ENCODE data around the gene MCM9.

Gene MCM9

GRCh38 chr6:118935331-118935668 lies 341 bp upstream of the MCM9 start:
- Histone ChIP-seq H3K9me3 (ENCODE audit: control insufficient read depth in 2 of 2, low read length in 2 of 2) (no peaks in the 10 kb centered on the region), H3K4me1 (ENCODE audit: control insufficient read depth in 2 of 2, insufficient read depth in 2 of 2, low read length in 2 of 2) (peaks cover 5 to 10% of the 10 kb centered on the region in 2 donors), H3K36me3 (ENCODE audit: control insufficient read depth in 2 of 2, insufficient read depth in 2 of 2, low read length in 2 of 2) (peaks cover 7 to 9% of the 10 kb centered on the region in 2 donors), H3K27me3 (ENCODE audit: control insufficient read depth in 2 of 2, insufficient read depth in 2 of 2, low read length in 2 of 2) (no peaks in the 10 kb centered on the region), H3K9ac (ENCODE audit: low read depth in 1 of 2, low read length in 2 of 2) (peak overlapping the region; percentile 83 to 91), H3K4me3 (ENCODE audit: low read length in 2 of 2) (peak overlapping the region; percentile 89 to 93), H3K27ac (ENCODE audit: low read depth in 2 of 2, low read length in 2 of 2) (peak overlapping the region; percentile 94 to 95)

GRCh38 chr6:118933855-118934460 lies 1.0 kb downstream of the MCM9 start:
- H3K9me3 ChIP-seq (ENCODE audit: control insufficient read depth in 2 of 2, low read length in 2 of 2), result no peaks in the 10 kb centered on the region
- peak overlapping the region; percentile 5 to 63 for H3K9ac ChIP-seq (ENCODE audit: low read depth in 1 of 2, low read length in 2 of 2)
- H3K36me3 ChIP-seq (ENCODE audit: control insufficient read depth in 2 of 2, insufficient read depth in 2 of 2, low read length in 2 of 2), result peaks cover 9 to 12% of the 10 kb centered on the region in 2 donors
- no peaks in the 10 kb centered on the region for H3K27me3 ChIP-seq (ENCODE audit: control insufficient read depth in 2 of 2, insufficient read depth in 2 of 2, low read length in 2 of 2)
- peak overlapping the region; percentile 94 to 95 for H3K27ac ChIP-seq (ENCODE audit: low read depth in 2 of 2, low read length in 2 of 2)
- peaks cover 5 to 10% of the 10 kb centered on the region in 2 donors for H3K4me1 ChIP-seq (ENCODE audit: control insufficient read depth in 2 of 2, insufficient read depth in 2 of 2, low read length in 2 of 2)
- H3K4me3 ChIP-seq (ENCODE audit: low read length in 2 of 2), result peak overlapping the region; percentile 89 to 93

- H3K4me3 ChIP-seq (ENCODE audit: low read length in 2 of 2), result no peak overlapping the region
- H3K27me3 ChIP-seq (ENCODE audit: control insufficient read depth in 2 of 2, insufficient read depth in 2 of 2, low read length in 2 of 2), result no peaks in the 10 kb centered on the region
- H3K9ac ChIP-seq (ENCODE audit: low read depth in 1 of 2, low read length in 2 of 2), result no peak overlapping the region
- H3K4me1 ChIP-seq (ENCODE audit: control insufficient read depth in 2 of 2, insufficient read depth in 2 of 2, low read length in 2 of 2), result peaks cover 5 to 10% of the 10 kb centered on the region in 2 donors
- H3K36me3 ChIP-seq (ENCODE audit: control insufficient read depth in 2 of 2, insufficient read depth in 2 of 2, low read length in 2 of 2), result peaks cover 12 to 17% of the 10 kb centered on the region in 2 donors
- no peaks in the 10 kb centered on the region for H3K9me3 ChIP-seq (ENCODE audit: control insufficient read depth in 2 of 2, low read length in 2 of 2)
- H3K27ac ChIP-seq (ENCODE audit: low read depth in 2 of 2, low read length in 2 of 2), result no peak overlapping the region
Measured at GRCh38 chr6:118932421-118932820, 2.5 kb downstream of the MCM9 start.

- peaks cover 12 to 17% of the 10 kb centered on the region in 2 donors for H3K36me3 ChIP-seq (ENCODE audit: control insufficient read depth in 2 of 2, insufficient read depth in 2 of 2, low read length in 2 of 2)
- no peak overlapping the region for H3K4me3 ChIP-seq (ENCODE audit: low read length in 2 of 2)
- H3K27me3 ChIP-seq (ENCODE audit: control insufficient read depth in 2 of 2, insufficient read depth in 2 of 2, low read length in 2 of 2), result no peaks in the 10 kb centered on the region
- H3K9ac ChIP-seq (ENCODE audit: low read depth in 1 of 2, low read length in 2 of 2), result no peak overlapping the region
- no peaks in the 10 kb centered on the region for H3K9me3 ChIP-seq (ENCODE audit: control insufficient read depth in 2 of 2, low read length in 2 of 2)
- H3K4me1 ChIP-seq (ENCODE audit: control insufficient read depth in 2 of 2, insufficient read depth in 2 of 2, low read length in 2 of 2), result peaks cover 5 to 10% of the 10 kb centered on the region in 2 donors
- H3K27ac ChIP-seq (ENCODE audit: low read depth in 2 of 2, low read length in 2 of 2), result no peak overlapping the region
Measured at GRCh38 chr6:118931436-118931835, 3.5 kb downstream of the MCM9 start.

- Histone ChIP-seq H3K4me3 (ENCODE audit: low read length in 2 of 2) (no peak overlapping the region), H3K9me3 (ENCODE audit: control insufficient read depth in 2 of 2, low read length in 2 of 2) (no peaks in the 10 kb centered on the region), H3K4me1 (ENCODE audit: control insufficient read depth in 2 of 2, insufficient read depth in 2 of 2, low read length in 2 of 2) (peaks cover 5 to 10% of the 10 kb centered on the region in 2 donors), H3K9ac (ENCODE audit: low read depth in 1 of 2, low read length in 2 of 2) (no peak overlapping the region), H3K27ac (ENCODE audit: low read depth in 2 of 2, low read length in 2 of 2) (no peak overlapping the region), H3K27me3 (ENCODE audit: control insufficient read depth in 2 of 2, insufficient read depth in 2 of 2, low read length in 2 of 2) (no peaks in the 10 kb centered on the region), H3K36me3 (ENCODE audit: control insufficient read depth in 2 of 2, insufficient read depth in 2 of 2, low read length in 2 of 2) (peaks cover 12 to 17% of the 10 kb centered on the region in 2 donors)
Measured at GRCh38 chr6:118930680-118931079, 4.3 kb downstream of the MCM9 start.

GRCh38 chr6:118923035-118923434 lies 11.9 kb downstream of the MCM9 start:
- Histone ChIP-seq H3K4me3 (ENCODE audit: low read length in 2 of 2) (no peak overlapping the region), H3K9ac (ENCODE audit: low read depth in 1 of 2, low read length in 2 of 2) (no peak overlapping the region), H3K9me3 (ENCODE audit: control insufficient read depth in 2 of 2, low read length in 2 of 2) (no peaks in the 10 kb centered on the region), H3K4me1 (ENCODE audit: control insufficient read depth in 2 of 2, insufficient read depth in 2 of 2, low read length in 2 of 2) (no peaks in the 10 kb centered on the region), H3K36me3 (ENCODE audit: control insufficient read depth in 2 of 2, insufficient read depth in 2 of 2, low read length in 2 of 2) (peaks cover 37 to 48% of the 10 kb centered on the region in 2 donors), H3K27ac (ENCODE audit: low read depth in 2 of 2, low read length in 2 of 2) (no peak overlapping the region), H3K27me3 (ENCODE audit: control insufficient read depth in 2 of 2, insufficient read depth in 2 of 2, low read length in 2 of 2) (no peaks in the 10 kb centered on the region)

GRCh38 chr6:118921084-118921483 lies 13.9 kb downstream of the MCM9 start:
- H3K36me3 ChIP-seq (ENCODE audit: control insufficient read depth in 2 of 2, insufficient read depth in 2 of 2, low read length in 2 of 2), result peaks cover 45 to 52% of the 10 kb centered on the region in 2 donors

GRCh38 chr6:118918329-118918725 lies 16.6 kb downstream of the MCM9 start:
- Histone ChIP-seq H3K9me3 (ENCODE audit: control insufficient read depth in 2 of 2, low read length in 2 of 2) (no peaks in the 10 kb centered on the region), H3K4me3 (ENCODE audit: low read length in 2 of 2) (no peak overlapping the region), H3K36me3 (ENCODE audit: control insufficient read depth in 2 of 2, insufficient read depth in 2 of 2, low read length in 2 of 2) (peaks cover 59 to 63% of the 10 kb centered on the region in 2 donors), H3K9ac (ENCODE audit: low read depth in 1 of 2, low read length in 2 of 2) (no peak overlapping the region), H3K4me1 (ENCODE audit: control insufficient read depth in 2 of 2, insufficient read depth in 2 of 2, low read length in 2 of 2) (no peaks in the 10 kb centered on the region), H3K27me3 (ENCODE audit: control insufficient read depth in 2 of 2, insufficient read depth in 2 of 2, low read length in 2 of 2) (no peaks in the 10 kb centered on the region), H3K27ac (ENCODE audit: low read depth in 2 of 2, low read length in 2 of 2) (no peak overlapping the region)

More at GRCh38 chr6:118921084-118921483, 13.9 kb downstream of the MCM9 start:
- H3K27ac ChIP-seq (ENCODE audit: low read depth in 2 of 2, low read length in 2 of 2), result no peak overlapping the region
- H3K4me1 ChIP-seq (ENCODE audit: control insufficient read depth in 2 of 2, insufficient read depth in 2 of 2, low read length in 2 of 2), result no peaks in the 10 kb centered on the region
- H3K9ac ChIP-seq (ENCODE audit: low read depth in 1 of 2, low read length in 2 of 2), result no peak overlapping the region
- H3K4me3 ChIP-seq (ENCODE audit: low read length in 2 of 2), result no peak overlapping the region
- H3K9me3 ChIP-seq (ENCODE audit: control insufficient read depth in 2 of 2, low read length in 2 of 2), result no peaks in the 10 kb centered on the region
- H3K27me3 ChIP-seq (ENCODE audit: control insufficient read depth in 2 of 2, insufficient read depth in 2 of 2, low read length in 2 of 2), result no peaks in the 10 kb centered on the region

- peaks cover 58 to 62% of the 10 kb centered on the region in 2 donors for H3K36me3 ChIP-seq (ENCODE audit: control insufficient read depth in 2 of 2, insufficient read depth in 2 of 2, low read length in 2 of 2)
Measured at GRCh38 chr6:118917546-118918328, 17.2 kb downstream of the MCM9 start.

GRCh38 chr6:118914598-118914997 lies 20.4 kb downstream of the MCM9 start:
- H3K36me3 ChIP-seq (ENCODE audit: control insufficient read depth in 2 of 2, insufficient read depth in 2 of 2, low read length in 2 of 2), result peaks cover 52 to 57% of the 10 kb centered on the region in 2 donors
- H3K27ac ChIP-seq (ENCODE audit: low read depth in 2 of 2, low read length in 2 of 2), result no peak overlapping the region
- H3K4me3 ChIP-seq (ENCODE audit: low read length in 2 of 2), result no peak overlapping the region
- H3K4me1 ChIP-seq (ENCODE audit: control insufficient read depth in 2 of 2, insufficient read depth in 2 of 2, low read length in 2 of 2), result no peaks in the 10 kb centered on the region
- H3K9me3 ChIP-seq (ENCODE audit: control insufficient read depth in 2 of 2, low read length in 2 of 2), result no peaks in the 10 kb centered on the region
- no peaks in the 10 kb centered on the region for H3K27me3 ChIP-seq (ENCODE audit: control insufficient read depth in 2 of 2, insufficient read depth in 2 of 2, low read length in 2 of 2)
- H3K9ac ChIP-seq (ENCODE audit: low read depth in 1 of 2, low read length in 2 of 2), result no peak overlapping the region

More at GRCh38 chr6:118917546-118918328, 17.2 kb downstream of the MCM9 start:
- H3K9ac ChIP-seq (ENCODE audit: low read depth in 1 of 2, low read length in 2 of 2), result no peak overlapping the region
- no peaks in the 10 kb centered on the region for H3K4me1 ChIP-seq (ENCODE audit: control insufficient read depth in 2 of 2, insufficient read depth in 2 of 2, low read length in 2 of 2)
- no peaks in the 10 kb centered on the region for H3K9me3 ChIP-seq (ENCODE audit: control insufficient read depth in 2 of 2, low read length in 2 of 2)
- H3K4me3 ChIP-seq (ENCODE audit: low read length in 2 of 2), result no peak overlapping the region
- H3K27me3 ChIP-seq (ENCODE audit: control insufficient read depth in 2 of 2, insufficient read depth in 2 of 2, low read length in 2 of 2), result no peaks in the 10 kb centered on the region
- H3K27ac ChIP-seq (ENCODE audit: low read depth in 2 of 2, low read length in 2 of 2), result no peak overlapping the region
